Middle frontal gyrus (tissue), 1 donor: ENCODE results near the gene FLT4.

Experiments
- DNase-seq: peaks from one replicate; pipeline ENCODE4 v3.0.0-alpha.2; 2015; ENCODE audit warnings: low spot score; ENCODE audit errors: extremely low spot score

Gene FLT4

DNA sequence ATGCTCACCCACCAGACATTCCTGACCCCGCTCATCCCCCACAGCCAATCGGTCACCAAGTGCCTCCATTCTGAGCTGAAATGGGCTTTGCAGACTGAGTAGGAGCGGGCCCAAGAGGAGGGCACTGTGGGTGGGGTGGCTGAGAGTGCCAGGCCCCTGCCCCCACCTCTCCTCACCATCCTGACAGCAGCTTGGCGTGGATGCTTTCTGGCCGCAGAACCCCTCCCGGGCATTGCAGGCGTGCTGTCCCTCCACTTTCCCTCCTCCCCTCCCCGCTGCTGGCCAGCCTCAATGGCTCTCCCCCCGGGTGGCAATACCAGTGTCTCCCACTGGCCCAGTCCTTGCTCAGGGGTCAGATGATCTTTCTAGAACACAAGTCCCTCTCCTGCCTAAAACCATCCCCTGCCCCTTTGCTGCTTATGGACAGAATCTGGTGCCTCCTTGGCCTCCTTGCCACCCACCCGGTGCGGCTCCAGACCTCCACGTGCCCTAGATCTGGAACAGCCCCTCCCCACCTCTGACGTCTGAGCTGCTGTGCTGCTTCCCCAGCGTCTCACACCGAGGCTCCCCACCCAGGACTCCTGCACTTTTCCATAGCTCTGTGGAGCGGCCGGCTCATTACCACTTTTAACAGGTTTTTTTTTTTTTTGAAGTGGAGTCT lies 6.1 kb downstream of the FLT4 start:
- DNase-seq: no peak

DNA sequence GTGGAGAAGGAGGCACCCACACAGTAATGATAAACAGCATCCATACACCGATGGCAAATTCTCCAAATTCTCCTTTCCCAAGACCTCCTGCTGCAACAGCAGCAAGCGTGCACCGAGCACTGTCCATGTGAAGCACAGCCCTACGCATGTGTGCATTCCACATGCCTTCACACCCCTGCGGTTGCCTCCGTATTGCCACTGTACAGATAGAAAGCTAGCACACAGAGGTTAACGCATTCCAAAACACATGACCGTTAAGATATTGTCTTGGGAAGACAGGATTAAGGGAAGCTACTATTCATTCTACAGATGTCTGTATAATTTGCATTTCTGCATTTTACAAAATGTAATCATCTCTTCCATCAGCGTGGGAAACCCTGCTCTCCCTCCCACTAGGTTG lies 6.6 kb downstream of the FLT4 start:
- DNase-seq: no peak

DNA sequence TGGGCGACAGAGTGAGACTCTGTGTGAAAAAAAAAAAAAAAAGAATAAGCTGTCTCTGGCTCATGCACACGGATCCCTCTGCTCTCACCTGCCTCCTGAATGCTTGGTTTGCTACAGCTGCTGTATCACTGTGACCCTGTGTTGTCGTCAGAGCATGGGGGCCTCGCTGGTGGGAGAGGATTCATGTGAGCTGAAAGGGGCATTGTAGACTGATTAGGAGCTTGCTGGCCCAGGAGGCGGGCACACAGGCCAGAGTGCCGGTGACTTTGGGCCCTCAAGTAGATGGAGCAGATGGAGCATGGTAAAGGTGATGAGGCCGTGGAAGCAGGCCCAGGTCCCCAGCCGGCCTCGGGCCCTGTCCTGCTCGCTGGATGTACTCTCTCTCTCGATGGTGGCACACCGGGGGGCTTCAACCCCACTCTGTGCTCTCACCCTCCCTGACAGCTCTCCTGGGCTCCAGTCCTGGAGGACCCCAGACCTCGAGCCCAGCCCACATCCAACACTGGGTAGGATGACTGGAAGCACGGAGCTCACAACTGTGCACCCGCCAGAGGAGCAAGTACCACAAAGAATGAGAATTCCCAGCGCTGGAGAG lies 7.1 kb downstream of the FLT4 start:
- no peak for DNase-seq

DNA sequence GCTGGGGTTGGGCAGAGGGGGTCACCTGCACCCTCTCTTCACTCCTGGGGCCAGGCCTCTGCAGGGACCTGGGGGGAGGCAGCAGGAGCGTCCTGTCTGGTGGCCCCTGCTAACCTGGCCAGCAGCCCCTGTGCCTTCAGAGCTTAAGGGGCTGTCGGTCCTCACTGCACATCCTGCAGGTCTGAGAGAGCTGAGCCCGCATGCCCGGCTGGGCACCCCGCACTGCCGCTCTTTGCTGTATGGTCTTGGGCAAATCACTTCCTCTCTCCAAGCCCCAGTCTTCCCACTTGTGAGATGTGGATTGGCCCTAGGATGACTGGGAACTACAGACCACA lies 7.9 kb downstream of the FLT4 start:
- no peak for DNase-seq

DNA sequence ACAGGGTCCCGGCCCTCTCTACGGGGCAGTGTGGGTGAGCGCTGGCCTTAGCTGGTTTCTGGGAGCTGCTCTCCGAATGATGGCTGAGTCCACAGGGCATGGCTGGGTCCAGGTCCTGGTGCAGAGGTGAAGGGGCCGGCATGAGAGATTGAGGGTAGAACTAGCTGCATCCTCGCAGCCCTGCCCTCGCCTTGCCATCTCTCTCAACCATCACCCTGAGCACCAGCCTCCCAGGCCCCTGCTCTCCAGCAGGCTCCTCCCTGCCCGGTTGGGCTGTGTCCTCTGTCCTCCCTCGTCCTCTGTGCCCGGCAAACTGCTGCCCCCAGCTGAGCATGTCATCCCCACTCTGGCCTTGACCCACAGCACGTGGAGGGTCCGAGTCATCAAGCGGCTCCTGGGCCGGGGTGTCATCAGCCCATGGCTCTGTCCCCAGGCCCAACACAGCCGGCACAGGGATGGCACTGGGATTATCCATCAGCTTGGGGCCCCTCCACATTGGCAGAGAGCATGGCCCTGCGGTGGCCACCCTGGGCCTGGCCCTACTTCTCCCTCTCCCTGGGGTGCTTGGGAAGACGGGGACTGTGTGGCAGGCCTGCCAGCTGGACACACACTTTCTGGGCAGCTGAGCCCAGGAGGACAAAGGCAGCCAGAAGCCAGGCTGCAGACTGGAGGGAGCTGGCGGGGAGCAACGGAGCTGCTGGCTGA lies 8.4 kb downstream of the FLT4 start:
- DNase-seq: no peak

DNA sequence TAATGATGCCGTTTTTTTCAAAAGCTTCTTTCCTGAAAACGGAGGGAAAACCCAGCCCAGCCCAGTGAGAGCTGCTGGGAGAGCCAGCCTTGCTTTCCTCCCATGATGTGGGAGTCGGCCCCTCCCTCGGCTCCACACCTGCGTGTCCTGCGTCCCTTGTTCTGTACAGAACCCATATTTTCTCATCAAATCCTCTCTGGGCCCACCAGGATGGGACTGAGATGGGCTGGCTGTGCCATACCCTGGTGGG lies 8.9 kb downstream of the FLT4 start:
- no peak for DNase-seq

DNA sequence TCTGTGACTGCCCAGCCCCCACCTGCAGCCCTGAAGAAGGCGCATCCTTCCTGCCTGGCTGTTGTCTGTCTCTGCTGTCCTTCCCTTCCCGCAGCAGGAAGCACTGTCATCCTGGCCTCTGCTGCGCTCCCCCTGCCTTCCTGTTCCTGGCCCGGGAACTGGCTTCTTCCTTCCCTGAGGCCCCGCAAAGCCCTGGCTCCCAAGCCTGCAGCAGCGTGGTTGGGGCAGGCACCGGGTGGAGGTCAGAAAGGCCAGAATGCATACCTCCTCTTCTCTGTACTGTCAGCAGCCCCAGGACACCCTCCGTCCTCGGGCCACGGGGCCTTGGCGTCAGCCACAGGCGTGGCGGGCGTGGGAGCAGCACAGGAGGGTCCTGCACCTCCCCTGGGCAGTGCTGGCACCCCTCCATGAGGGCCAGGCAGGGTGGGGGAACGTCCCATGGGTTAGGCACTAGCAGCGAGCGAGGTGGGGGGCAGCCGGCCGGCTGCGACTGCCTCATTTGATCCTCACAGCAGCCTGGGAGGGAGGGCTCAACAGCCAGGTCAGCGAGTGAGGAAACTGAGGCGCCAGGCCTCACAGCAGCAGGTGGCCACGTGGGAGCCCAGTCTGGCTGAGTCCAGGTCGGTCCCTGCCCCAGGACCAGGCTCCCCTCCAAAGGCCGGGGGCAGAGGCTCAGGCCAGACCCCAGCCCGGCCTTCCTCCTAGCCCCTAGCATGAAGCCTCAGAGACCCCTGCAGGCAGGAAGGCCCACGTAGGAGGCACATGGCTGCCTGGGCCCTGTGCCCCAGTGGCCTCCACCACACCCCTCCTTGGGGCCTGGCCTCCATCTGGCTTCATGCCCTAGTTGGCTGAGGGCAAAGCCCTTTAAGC lies 9.4 kb downstream of the FLT4 start:
- no peak for DNase-seq

DNA sequence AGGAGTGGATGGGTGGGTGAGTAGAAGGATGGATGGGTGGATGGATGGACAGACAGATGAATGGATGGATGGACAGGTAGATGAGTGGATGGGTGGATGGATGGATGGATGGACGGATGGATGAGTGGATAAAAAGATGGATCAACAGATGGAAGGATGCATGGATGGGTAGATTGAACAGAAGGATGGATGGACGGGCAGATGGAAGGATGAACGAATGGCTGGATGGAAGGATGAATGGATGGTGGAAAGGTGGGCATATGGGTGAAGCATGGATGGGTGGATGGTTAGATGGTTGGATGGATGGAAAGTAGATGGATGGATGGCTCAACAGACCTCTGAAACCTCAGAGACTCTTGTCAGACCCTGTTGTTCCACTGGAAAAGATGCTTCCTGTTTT lies 10.1 kb downstream of the FLT4 start:
- DNase-seq: no peak

DNA sequence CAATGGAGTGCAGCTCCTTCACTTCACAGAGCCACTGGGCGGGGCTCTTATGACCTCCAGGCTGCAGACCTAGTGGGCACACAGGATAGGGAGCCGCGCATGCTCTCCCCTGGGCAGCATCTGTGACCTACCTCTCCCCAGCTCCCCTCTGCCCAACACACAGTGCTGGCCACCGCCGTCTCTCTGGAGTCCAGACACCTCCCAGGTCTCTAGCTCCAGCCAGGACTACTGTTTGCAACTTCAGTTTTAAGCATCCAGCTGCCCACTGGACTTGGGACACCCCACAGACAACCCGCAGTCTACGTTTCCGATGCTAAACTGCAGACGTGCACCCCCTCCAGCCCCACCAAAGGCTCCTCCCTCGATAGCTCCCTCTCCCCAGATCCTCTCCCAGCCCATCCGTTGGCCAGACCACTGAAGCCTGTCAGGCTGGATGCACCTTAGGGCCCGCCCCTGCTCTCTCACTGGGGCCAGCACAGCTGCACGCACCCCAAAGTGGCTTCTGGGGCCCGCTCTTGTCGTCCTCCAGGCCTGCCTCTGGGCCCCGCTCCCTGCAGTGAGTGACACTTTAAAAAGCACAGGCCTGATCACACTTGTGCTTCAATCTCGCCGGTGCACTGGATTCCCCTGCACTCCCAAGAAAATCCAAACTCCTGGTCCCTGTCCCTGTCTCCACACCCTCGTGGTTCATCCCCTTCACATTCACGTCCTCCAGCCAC lies 11.3 kb downstream of the FLT4 start:
- DNase-seq: no peak

DNA sequence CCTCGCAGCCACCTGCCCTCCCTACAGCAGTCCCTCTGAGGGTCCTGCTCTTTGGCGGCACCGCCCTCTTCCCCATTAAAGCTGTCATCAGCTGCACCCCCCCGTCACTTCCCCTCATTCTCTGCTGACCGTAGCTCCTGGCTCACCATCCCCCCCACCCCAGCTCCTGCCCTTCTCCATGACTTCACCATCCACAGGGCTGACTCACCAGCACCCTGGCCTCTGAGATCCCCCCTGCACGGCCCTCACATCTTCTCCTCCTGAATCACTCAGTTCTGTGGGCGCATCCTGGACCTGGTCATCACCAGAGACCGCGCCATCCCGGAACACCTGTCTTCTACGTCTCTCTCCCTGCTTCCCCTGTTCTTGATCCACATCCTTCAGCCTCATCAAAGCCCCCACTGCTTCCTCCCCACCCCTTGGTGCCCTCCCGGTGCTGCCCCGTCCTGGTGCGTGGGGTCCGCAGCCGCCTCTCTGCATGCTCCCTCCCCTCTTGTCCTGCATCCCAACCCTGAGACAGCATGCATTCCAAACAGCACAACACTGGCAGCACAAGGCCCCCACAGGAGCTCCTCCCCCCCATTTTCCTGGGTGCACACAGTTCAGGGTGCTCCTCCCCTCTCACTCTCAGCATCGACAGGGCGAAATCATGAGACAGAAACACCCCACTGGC lies 12.9 kb downstream of the FLT4 start:
- no peak for DNase-seq

DNA sequence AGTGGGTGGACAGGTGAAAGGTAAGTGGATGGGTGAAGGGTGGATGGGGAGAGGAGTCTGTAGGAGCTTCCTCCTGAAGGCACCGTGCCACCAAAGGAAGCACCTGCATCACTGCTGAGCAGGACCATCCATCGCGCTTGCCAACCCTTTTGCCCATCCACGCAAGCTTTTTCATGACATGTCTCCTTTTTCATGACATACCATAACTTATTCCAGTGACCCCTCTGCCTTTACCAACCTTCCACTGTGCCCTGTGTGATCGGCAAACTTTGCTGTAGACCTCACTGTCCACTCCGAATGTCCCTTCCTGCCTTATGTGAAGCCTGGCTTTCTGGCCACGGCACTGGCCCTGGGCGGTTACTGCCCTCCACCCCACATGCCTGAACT lies 13.4 kb downstream of the FLT4 start:
- no peak for DNase-seq

DNA sequence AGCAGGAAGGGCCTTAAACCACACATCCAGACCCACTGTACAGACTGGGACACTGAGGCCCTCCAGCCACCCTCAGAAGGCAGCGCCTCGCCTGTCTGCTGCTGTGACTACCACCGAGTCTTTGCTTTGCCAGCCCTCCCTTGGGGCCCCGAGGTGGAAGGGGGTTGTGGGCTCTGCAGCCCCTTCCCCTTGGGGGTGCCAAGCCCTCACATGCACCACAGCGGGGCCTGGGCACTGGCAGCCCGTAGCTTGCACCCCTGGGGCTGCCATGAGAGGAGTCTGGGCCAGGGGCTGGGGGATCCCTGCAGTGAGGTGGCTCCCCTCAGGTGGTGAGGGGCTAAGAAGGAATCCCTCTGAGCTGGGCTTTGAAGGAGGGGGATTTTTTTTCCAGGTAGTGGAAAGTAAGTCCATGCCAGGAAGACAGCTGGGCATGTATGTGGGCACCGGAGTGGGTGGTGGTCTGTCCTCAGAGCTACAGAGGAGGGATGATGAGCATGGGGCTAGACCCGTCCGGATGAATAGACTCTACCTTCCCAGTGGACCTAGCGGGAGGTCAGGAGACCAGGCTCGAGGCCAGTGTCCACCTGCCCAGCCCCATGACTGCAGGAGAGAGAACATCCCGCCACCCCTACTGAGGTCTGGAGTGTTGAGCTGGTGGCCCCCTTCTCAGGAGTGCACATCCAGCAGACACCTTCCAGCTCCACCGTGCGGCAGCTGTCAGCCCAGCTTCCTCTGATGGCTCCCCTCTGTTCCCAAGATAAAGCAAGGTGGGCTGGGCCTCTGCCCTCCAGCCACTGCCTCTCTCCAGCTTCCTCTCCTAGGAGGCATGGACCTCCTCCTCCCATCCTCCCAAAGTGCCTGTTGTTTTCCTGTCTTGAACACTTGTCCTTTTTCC lies 15.9 kb downstream of the FLT4 start:
- DNase-seq: no peak

DNA sequence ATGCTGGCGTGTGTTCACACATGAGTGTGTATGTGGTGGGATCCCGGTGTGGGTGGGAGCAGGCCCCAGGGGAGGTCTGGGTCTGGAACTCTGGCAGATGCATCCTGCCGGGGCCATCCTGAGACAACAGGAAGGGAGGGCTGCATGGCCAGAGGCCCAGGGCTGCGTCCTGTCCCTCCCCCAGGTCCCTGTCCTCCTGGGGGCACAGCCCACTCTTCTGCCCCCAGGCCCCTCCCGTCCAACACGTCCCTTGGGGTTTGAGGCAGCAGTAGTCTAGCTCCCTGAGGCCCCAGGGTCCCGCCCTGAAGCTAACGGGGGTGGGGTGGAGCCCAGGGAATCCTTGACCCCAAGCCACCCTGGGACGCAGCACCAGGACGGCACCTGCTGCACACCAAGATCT lies 16.6 kb downstream of the FLT4 start:
- DNase-seq: no peak

DNA sequence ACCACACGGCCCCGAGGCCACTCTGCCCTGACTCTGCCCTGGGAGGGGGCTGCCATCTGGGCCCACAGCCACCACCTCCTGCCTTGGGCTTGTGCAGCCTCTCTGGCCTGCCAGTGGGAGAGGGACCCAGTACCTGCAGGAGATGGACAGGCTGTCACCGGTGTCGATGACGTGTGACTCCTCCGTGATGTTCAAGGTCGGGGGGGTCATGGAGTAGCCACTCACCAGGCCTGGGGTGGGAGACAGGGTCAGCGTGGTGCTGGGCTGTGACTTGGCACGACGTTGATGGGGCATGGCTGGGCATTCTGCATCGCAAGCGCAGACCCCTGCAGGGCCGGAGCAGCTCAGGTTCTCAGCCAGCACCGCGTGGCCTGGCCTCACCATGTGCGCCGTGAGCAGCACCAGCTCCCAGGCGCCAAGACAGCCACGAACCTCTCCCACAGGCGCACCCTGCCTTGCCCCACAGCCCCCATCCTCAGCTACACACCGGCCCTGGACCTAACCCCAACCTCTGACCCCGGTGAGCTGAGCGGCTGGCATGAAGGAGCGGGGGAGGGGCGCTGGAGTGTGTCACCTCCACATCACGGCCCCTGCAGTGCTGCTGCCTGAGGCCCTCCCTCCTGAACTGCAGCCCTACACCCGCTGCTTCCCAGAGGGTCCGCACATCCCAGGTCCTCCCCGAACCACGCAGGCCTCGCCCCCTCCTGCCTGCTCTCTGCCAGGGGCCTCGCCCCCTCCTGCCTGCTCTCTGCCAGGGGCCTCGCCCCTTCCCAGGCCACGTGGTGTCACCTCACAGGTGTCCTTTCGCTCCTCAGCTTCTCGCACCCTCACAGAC lies 17.6 kb downstream of the FLT4 start:
- no peak for DNase-seq

DNA sequence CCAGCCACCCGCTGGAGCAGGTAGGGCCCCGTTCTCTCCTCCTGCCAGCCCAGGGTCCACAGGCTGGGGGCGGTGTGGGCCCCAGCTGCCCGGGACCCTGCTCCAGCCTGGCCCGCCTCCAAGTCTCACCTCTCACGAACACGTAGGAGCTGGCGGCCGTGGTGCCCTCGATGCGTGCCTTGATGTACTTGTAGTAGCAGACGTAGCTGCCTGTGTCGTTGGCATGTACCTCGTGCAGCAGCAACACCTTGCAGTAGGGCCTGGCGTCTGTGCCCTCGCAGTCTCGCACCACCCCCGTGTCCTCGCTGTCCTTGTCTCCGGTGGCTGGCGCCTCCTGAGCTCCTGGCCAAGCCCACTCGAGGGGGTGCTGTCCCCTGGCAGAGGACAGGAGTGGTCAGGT lies 19.0 kb downstream of the FLT4 start:
- DNase-seq: no peak

DNA sequence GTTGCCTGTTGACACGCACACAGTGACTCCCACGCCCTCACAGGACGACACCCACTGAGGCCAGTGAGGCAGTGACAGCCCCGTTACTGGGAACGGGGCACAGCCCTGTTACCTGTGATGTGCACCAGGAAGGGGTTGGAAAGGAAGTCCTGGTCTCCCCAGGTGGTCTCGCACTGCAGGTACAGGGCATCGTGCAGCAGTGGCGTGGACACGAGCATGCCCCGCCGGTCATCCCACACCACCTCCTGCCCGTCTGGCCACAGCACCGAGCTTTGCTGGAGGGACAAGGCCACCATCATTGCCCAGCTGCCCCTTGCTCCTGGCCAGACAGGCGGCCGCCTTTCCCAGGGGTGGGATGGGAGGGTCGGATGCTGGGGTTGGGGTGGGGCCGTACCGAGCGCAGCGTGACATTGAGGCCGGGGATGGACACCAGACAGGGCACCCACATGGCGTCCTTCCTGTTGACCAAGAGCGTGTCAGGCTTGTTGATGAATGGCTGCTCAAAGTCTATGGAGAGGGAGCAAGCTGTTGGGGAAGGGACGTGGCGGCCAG lies 19.5 kb downstream of the FLT4 start:
- no peak for DNase-seq

DNA sequence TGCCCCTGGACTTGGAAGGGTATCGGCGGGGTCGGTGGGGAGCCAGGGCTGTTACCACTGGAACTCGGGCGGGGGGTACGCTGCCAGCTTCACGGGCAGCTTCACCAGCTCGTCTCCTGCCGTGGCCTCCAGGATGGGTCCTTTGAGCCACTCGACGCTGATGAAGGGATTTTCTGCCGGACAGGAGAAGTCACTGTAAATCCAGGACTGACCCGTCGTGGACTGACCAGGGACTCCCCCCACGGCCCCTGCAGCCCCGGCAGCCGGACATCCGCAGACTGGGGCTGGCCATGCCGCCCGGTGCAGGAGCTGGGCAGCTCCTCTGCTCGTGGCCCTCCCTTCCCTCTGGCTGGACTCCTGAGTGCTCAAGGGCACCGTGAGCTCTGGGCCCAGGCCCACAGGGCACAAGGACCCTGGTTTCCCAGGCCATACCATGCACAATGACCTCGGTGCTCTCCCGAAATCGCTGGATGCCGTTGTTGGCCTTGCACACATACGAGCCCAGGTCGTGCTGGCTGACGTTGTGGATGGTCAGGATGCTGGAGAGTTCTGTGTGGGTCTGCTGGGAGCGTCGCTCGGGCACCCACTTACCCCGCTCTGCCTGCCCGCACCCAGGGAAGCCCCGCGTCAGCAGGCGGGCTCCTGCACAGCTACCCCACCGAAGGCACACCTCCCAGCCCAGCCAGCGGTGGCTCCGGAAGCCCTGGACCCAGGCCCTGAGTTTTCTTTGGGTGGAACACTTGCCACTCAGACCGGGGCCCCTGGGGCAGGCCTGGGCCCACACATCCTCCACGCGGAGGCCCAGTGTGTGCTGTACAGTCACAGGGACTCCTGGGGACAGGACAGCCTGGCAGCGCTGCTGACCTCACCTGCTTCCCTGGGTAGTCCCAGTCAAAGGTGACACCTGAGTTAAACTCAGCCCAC lies 20.3 kb downstream of the FLT4 start:
- DNase-seq: no peak

DNA sequence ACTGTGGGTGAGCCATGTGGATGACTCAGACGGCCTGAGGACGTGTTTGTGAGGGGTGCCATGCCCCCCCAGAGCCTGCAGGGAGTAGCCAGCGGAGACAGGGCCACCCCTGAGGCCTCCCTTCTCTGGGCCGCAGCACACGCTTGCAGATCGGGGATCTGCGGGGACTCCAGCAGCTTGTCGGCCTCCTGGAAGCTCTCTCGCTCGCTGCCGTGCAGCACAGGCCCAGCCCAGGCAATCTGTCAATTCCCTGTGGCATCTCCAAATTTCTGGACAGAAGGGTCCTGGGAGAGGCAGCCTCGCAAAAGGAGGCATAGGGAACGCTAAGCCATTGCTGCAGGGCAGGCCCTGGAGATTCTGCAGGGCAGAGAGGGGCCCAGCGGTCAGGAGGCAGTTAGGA lies 21.2 kb downstream of the FLT4 start:
- DNase-seq: no peak
